Activated naive CD8-positive, alpha-beta T cell treated with anti-CD3 and anti-CD28 coated beads, Interleukin-2, amount 10 ng/mL, durations not matched to agents 7 days and 5 days (primary cell): Measurements from ENCODE around the gene MYO1A. TPM values are rescaled to one million over a fixed set of nuclear protein-coding genes. Genes with fewer than 3 reads are reported as not detected.
"Not testable (repeated sequence)": the region's sequence is repeated elsewhere in the genome, so short reads cannot be mapped to it uniquely, and the experiment has no call there.

ENCODE experiments used
- ATAC-seq: fragments of 150-1000 bp; cut with Tn5 transposase; one replicate; pipeline ENCODE4 v1.10.0; 2021; ENCODE audit warnings: low read depth, moderate library complexity
- POLR2A ChIA-PET: fragments of 350-600 bp; sonication (Branson Sonifier 250); formaldehyde crosslinking; loops from one replicate; lab custom pipeline; 2021; ENCODE audit warnings: antibody characterized with exemption; lab: Charles Lee
- DNase-seq: peaks from one replicate; pipeline ENCODE4 v3.0.0; 2021
- H3K27ac Mint-ChIP-seq: one replicate; pipeline ENCODE4 v1.8.0; 2022; ENCODE audit warnings: mild to moderate bottlenecking, mixed read lengths
- H3K27me3 Mint-ChIP-seq: one replicate; pipeline ENCODE4 v1.8.0; 2022; ENCODE audit warnings: mild to moderate bottlenecking, moderate library complexity, mixed read lengths
- H3K36me3 Mint-ChIP-seq: one replicate; pipeline ENCODE4 v1.8.0; 2021; ENCODE audit warnings: mild to moderate bottlenecking, mixed read lengths
- H3K4me1 Mint-ChIP-seq: one replicate; pipeline ENCODE4 v1.8.0; 2021; ENCODE audit warnings: mixed read lengths
- H3K4me3 Mint-ChIP-seq: one replicate; pipeline ENCODE4 v1.8.0; 2022; ENCODE audit warnings: mild to moderate bottlenecking, moderate library complexity, mixed read lengths
- H3K9me3 Mint-ChIP-seq: one replicate; pipeline ENCODE4 v1.8.0; 2021; ENCODE audit warnings: mixed read lengths
- total RNA-seq, 2 experiments: library from RNA; stranded (reverse); gene quantifications; one replicate each; pipeline ENCODE4 v1.2.3, GENCODE V29; 2021

The MYO1A gene
- total RNA-seq, 2 experiments from 2014 or later, result 1.2 to 2.1 TPM

DNA sequence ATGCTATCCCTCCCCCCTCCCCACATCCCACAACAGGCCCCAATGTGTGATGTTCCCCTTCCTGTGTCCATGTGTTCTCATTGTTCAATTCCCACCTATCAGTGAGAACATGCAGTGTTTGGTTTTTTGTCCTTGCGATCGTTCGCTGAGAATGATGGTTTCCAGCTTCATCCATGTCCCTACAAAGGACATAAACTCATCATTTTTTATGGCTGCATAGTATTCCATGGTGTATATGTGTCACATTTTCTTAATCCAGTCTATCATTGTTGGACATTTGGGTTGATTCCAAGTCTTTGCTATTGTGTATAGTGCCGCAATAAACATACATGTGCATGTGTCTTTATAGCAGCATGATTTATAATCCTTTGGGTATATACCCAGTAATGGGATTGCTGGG, 3.2 kb upstream of the MYO1A start:
- H3K9me3 Mint-ChIP-seq, DNase-seq, POLR2A ChIA-PET, ATAC-seq, H3K27ac Mint-ChIP-seq, H3K27me3 Mint-ChIP-seq, H3K4me3 Mint-ChIP-seq: not testable (repeated sequence)
- Mint-ChIP-seq H3K4me1 (peaks cover 18% of the 10 kb centered on the region), H3K36me3 (peaks cover 30% of the 10 kb centered on the region)

DNA sequence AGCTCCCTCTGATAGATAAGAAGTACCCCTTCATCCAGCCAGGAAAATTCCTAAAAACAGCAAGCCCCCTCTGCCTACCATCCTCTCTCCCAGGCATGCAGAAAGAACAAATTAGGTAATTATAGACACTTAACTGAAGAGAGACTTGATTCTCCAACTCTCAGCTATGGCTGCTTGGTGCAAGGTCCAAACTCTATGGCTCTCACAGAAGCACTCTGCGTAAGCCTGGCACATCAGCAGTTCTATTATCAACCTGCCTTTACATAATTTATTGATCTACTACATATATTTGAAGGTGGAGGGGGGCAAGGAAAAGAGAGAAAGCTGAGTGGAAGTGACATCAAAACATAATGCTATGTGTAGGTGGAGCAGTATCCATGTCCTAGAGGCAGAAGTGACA, 1.1 kb upstream of the MYO1A start:
- DNase-seq (no peak), ATAC-seq (no peak)
- peaks cover 39% of the 10 kb centered on the region for H3K4me1 Mint-ChIP-seq
- peaks cover 3% of the 10 kb centered on the region for H3K9me3 Mint-ChIP-seq
- no peak overlapping the region for H3K4me3 Mint-ChIP-seq
- peaks cover 19% of the 10 kb centered on the region for H3K36me3 Mint-ChIP-seq
- POLR2A ChIA-PET, result no interaction called here
- no peak overlapping the region for H3K27ac Mint-ChIP-seq
- H3K27me3 Mint-ChIP-seq, result no peaks in the 10 kb centered on the region

DNA sequence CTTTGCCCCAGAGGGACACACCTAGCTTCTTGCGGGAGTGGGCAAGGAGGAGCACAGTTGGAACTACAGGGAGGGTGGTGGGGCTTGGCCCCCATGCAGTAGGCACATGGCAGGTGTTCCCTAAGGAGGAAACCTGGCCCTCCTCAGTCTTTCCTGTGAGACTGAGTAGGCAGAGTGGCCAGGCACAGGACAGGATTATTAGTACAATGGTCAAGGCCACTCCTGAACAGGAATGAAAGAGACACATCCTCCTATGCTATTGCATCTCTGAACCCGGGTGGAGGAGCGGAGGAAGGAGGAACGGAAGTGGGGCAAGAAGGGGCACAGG, 846 bp downstream of the MYO1A start:
- H3K27ac Mint-ChIP-seq, result no peak overlapping the region
- POLR2A ChIA-PET, result interaction anchor here (1.2 to 2.5 kb wide), 3 partner anchors 11 to 32 kb away, joined by 4 to 16 read pairs (median 13); no protein-coding TSS in a partner anchor
- ATAC-seq, result no peak
- H3K36me3 Mint-ChIP-seq, result peaks cover 14% of the 10 kb centered on the region
- H3K9me3 Mint-ChIP-seq, result peaks cover 3% of the 10 kb centered on the region
- no peak overlapping the region for H3K4me3 Mint-ChIP-seq
- H3K4me1 Mint-ChIP-seq, result peaks cover 45% of the 10 kb centered on the region
- DNase-seq, result no peak
- no peaks in the 10 kb centered on the region for H3K27me3 Mint-ChIP-seq

DNA sequence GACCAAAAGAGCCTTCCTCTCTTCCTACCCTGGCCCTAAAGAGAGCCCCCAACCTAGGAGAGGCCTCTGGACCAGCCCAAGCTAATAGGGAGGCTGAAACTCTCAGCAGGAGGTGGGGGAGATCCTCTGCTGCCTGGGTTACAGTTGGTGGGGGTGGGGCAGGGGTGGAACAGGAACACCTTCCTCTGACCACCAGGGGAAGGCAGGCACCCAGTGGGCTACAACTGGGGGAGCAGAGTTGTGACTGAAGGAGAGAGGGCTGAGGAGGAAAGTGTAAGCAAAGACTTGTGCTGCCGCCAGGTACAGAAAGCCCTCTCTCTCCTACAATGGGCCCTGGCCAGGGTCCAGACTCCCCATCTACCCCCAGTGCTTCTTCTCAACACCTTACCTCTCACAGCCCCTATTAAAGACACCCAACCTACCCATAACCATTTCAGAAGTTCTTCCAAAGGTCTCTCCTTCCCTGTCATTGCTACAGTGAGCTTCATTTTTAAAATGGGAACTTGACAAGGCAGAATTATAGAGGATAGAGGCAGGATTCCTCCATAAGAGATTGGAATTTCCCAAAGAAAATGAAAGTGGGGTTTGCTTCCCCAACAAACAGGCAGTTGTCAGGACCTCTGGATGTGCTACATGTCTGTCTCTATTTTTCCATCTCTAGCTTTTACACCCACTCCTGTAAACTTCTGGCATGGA, 1.4 kb downstream of the MYO1A start:
- POLR2A ChIA-PET, result interaction anchor here (1.2 to 2.8 kb wide), 7 partner anchors 12 to 63 kb away, joined by 3 to 16 read pairs (median 6); partner anchors contain the start of genes NEMP1 and STAT6
- H3K27ac Mint-ChIP-seq, result peak overlapping the region; percentile 64
- ATAC-seq (no peak), DNase-seq (no peak)
- peaks cover under 1% of the 10 kb centered on the region for H3K27me3 Mint-ChIP-seq
- H3K4me1 Mint-ChIP-seq, result peaks cover 44% of the 10 kb centered on the region
- peaks cover 8% of the 10 kb centered on the region for H3K36me3 Mint-ChIP-seq
- no peaks in the 10 kb centered on the region for H3K9me3 Mint-ChIP-seq
- no peak overlapping the region for H3K4me3 Mint-ChIP-seq

DNA sequence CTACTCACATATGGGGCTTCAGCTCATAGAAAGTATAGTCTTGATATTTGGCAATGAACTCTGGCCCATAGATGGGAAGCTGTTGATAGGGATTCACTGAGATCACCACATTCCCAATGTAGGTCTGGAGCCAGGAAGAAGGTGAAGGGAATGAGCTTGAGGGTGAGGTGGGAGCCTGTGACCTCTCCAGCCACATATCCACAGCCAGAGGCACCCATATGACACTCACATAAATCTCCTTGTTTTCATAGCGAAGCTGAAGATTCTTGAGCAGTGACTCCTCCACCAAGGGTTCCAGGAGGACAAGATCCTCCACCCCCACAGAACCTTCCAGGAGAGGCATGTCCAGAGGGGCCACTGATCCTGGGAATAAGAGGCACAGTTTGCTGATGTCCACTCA, 1.9 kb downstream of the MYO1A start:
- Mint-ChIP-seq H3K4me1 (peaks cover 43% of the 10 kb centered on the region), H3K36me3 (peaks cover 4% of the 10 kb centered on the region), H3K27ac (peak overlapping the region; percentile 88), H3K9me3 (no peaks in the 10 kb centered on the region), H3K27me3 (peaks cover 2% of the 10 kb centered on the region), H3K4me3 (peak overlapping the region; percentile 73)
- ATAC-seq (peak; percentile 2), DNase-seq (no peak)
- POLR2A ChIA-PET, result interaction anchor here (0.8 to 2.8 kb wide), 10 partner anchors 10 to 63 kb away, joined by 3 to 16 read pairs (median 5); partner anchors contain the start of genes NEMP1 and STAT6

DNA sequence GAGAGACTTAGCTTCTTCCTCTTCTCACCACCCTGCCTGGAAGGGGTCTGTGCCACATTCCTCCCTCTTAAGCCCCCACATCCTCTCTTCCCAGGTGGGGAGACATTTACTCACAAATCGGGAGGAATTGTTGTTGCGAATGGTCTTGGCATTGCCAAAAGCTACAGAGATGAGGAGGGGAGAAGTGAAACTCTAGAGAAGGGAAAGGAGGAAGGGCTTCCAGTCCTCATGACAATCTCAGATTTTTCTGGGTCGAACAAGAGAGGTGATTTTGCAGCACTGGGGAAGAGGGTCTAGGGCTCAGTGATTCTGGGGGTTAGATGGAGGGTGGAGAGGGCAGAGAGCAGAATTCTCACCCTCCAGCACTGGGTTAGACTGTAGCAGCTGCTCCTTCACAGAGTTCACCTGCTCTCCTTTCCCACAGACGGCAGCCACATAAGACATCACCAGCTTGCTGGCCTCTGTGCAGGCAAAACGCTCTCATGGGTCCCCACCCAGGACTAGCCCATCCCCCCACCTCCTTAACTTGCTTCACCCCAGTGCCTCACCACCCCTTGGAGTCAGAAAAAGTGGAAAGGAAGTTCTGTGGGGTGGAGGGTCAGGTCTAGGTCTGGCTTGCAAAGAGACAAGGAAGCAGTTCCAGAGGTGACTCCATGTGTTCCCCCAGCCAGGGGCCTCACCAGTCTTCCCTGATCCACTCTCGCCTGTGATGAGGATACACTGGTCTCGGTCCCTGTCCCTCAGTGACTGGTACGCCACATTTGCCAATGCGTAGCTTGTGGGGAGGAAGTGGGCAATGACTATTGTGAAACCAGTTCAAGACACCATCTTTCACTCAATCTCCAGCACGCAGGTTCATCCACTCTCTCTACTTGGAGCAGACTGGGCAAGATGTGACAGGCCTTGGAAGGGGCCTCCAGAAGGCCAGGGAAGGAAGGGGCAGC, 2.7 kb downstream of the MYO1A start:
- POLR2A ChIA-PET, result interaction anchor here (0.8 to 2.8 kb wide), 11 partner anchors 9 to 64 kb away, joined by 3 to 16 read pairs (median 5); partner anchors contain the start of genes NEMP1 and STAT6
- peak; percentile 76 for DNase-seq
- Mint-ChIP-seq H3K27me3 (peaks cover 2% of the 10 kb centered on the region), H3K4me1 (peaks cover 43% of the 10 kb centered on the region), H3K9me3 (no peaks in the 10 kb centered on the region), H3K4me3 (peak overlapping the region; percentile 73), H3K27ac (peak overlapping the region; percentile 88), H3K36me3 (no peaks in the 10 kb centered on the region)
- ATAC-seq, result peak; percentile 81

DNA sequence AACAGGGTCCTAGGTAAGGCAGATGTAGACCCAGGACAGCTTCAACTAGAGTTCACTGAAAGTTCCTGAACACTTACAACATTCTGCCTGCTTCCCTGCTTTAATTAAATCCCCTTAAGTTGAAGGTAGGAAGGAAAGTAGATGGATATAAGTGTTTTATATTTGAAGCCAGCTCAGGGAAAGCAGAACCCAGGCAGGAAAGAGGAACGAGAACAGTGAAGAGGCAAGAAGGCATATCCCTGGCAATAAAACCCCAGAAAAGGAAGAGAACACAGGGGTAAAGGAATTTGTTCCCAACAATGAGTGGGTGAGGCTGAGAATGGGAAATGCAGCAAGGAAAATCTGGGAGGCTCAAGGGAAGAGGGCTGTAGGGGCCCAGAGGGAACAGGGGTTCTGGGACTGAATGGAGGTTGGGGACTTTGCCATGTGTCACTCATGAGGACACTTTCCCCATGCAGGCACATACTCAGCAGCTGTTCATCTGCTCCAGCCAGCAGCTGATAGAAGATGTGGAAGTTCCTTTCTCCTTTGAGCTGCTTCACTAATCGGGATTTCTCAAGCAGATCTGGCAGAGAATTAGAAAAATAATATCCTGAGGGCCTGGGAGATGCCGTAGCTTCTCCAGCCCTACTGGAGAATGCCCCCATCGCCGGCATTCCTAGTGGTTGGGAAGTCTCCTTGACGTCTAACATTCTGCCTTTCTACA, 3.7 kb downstream of the MYO1A start:
- peaks cover 41% of the 10 kb centered on the region for H3K4me1 Mint-ChIP-seq
- no peak for ATAC-seq
- no peak for DNase-seq
- POLR2A ChIA-PET, result interaction anchor here (1.0 to 2.8 kb wide), 4 partner anchors 9 to 34 kb away, joined by 3 to 11 read pairs (median 6); partner anchors contain the start of gene NEMP1
- peaks cover 3% of the 10 kb centered on the region for H3K27me3 Mint-ChIP-seq
- peak overlapping the region; percentile 88 for H3K27ac Mint-ChIP-seq
- H3K9me3 Mint-ChIP-seq, result no peaks in the 10 kb centered on the region
- peak overlapping the region; percentile 73 for H3K4me3 Mint-ChIP-seq
- no peaks in the 10 kb centered on the region for H3K36me3 Mint-ChIP-seq

DNA sequence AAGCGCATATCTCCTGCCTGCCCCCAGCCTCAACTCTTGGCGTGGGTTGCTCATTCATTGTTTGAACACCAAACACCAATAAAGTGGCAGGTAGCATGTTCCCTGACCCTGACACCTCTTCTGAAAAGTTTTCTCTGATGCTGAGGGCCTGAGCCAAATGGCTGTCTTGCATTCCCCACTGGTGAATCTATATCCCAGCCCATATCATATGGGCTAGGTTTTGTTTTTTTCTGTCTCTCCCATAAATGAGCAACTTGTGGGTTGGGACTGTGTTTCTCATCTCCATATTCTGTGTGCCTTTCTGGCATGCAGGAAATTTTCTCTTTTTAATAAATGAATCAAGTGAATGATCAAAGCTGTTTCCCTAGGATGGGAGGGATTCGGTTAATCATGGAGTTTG, 5.0 kb downstream of the MYO1A start:
- no peak overlapping the region for H3K4me3 Mint-ChIP-seq
- H3K27ac Mint-ChIP-seq, result no peak overlapping the region
- peaks cover 38% of the 10 kb centered on the region for H3K4me1 Mint-ChIP-seq
- peaks cover 4% of the 10 kb centered on the region for H3K27me3 Mint-ChIP-seq
- DNase-seq (no peak), ATAC-seq (no peak)
- H3K9me3 Mint-ChIP-seq, result no peaks in the 10 kb centered on the region
- no peaks in the 10 kb centered on the region for H3K36me3 Mint-ChIP-seq
- POLR2A ChIA-PET, result no interaction called here

DNA sequence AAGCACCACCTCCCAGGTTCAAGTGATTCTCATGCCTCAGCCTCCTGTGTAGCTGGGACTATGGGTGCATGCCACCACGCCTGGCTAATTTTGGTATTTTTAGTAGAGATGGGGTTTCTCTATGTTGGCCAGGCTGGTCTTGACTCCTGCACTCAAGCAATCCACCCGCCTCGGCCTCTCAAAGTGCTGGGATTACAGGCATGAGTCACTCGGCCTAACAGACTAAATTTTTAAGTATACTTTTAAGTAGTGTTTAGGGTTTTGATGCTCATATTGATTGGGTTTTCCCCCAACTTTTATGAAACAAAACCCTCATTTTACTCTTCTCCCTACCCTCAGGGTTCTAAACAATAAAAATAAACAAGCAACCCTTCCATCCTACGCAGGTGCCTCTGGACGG, 5.5 kb downstream of the MYO1A start:
- POLR2A ChIA-PET, result no interaction called here
- Mint-ChIP-seq H3K4me3 (no peak overlapping the region), H3K36me3 (no peaks in the 10 kb centered on the region), H3K9me3 (no peaks in the 10 kb centered on the region), H3K27ac (no peak overlapping the region), H3K4me1 (peaks cover 38% of the 10 kb centered on the region), H3K27me3 (peaks cover 4% of the 10 kb centered on the region)
- ATAC-seq, result no peak
- no peak for DNase-seq

DNA sequence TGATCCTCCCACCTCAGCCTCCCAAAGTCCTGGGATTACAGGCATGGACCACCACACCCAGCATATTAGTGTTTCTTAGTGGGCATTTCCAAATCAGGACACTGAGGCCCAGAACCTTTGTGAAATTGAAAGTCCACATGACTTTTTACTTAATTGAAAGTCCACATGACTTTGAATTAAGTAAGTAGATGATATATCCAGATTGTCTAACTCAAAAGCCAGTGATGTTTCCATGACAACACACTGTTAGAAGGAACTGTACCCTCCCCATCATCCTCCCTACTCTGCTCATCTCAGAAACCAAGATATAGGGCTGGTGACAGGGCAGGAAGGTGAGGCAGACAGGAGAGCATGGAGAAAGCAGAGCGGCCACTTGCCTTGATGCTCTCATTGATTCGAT, 7.2 kb downstream of the MYO1A start:
- ATAC-seq, result no peak
- Mint-ChIP-seq H3K9me3 (no peaks in the 10 kb centered on the region), H3K4me1 (peaks cover 26% of the 10 kb centered on the region), H3K36me3 (no peaks in the 10 kb centered on the region), H3K27me3 (peaks cover 4% of the 10 kb centered on the region), H3K27ac (no peak overlapping the region), H3K4me3 (no peak overlapping the region)
- DNase-seq, result no peak
- POLR2A ChIA-PET, result no interaction called here

DNA sequence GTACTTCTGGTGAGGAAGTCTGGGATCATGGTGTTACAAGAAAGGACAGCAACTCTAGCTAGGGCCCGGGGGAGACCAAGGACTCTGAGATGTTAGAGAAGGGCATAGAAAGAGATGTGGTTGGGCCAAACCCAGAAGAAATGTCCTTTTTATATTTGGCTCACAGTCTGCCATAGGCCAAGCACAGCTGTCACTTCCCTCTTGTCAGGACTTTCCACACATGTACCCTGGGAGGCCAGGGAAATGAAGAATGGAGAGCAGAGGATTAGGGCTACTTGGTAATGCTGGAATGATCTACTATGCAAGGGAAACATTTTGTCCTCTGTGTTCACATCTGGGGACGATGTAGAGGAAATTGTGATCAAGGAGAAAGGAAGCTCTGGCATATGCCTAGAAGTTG, 9.2 kb downstream of the MYO1A start:
- ATAC-seq, result no peak
- Mint-ChIP-seq H3K27ac (no peak overlapping the region), H3K9me3 (no peaks in the 10 kb centered on the region), H3K27me3 (peaks cover 4% of the 10 kb centered on the region), H3K4me3 (no peak overlapping the region), H3K4me1 (peaks cover 6% of the 10 kb centered on the region), H3K36me3 (no peaks in the 10 kb centered on the region)
- DNase-seq, result no peak
- POLR2A ChIA-PET, result interaction anchor here (0.6 kb wide), 1 partner anchor 21 kb away, joined by 3 read pairs; no protein-coding TSS in a partner anchor

DNA sequence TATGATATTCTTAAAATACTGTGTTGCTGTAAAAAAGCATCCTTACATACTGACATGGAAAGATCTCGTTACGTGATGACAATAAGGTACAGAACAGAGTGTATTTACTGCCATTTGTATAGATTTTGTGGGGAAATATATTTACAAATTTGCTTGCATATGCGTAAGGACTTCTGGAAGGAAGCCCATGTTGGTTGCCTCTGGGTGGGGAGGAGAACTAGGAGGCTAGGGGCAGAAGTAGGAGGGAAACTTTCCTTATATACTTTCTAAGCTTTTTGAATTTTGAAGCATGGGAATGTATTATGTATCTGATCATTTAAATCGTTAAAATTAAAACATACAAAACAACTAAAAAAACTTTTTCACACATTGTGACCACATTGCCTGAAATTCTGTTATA, 9.7 kb downstream of the MYO1A start:
- H3K4me1 Mint-ChIP-seq, result peaks cover 4% of the 10 kb centered on the region
- ATAC-seq, result no peak
- POLR2A ChIA-PET, result no interaction called here

More for the DNA sequence above, 9.7 kb downstream of the MYO1A start:
- Mint-ChIP-seq H3K27me3 (peaks cover 4% of the 10 kb centered on the region), H3K9me3 (no peaks in the 10 kb centered on the region), H3K4me3 (no peak overlapping the region), H3K27ac (no peak overlapping the region), H3K36me3 (no peaks in the 10 kb centered on the region)
- no peak for DNase-seq
